Activated CD8-positive, alpha-beta T cell treated with anti-CD3 and anti-CD28 coated beads, Interleukin-2, amount 10 ng/mL, durations not matched to agents 7 days and 5 days (primary cell): Measurements from ENCODE around the gene COL4A3. TPM values are rescaled to one million over a fixed set of nuclear protein-coding genes. Genes with fewer than 3 reads are reported as not detected.

Experiments used
- ATAC-seq: fragments of 150-1000 bp; cut with Tn5 transposase; one replicate; pipeline ENCODE4 v1.10.0; 2021; ENCODE audit warnings: moderate library complexity
- CTCF ChIA-PET: fragments of 350-600 bp; sonication (Branson Sonifier 250); formaldehyde crosslinking; loops from one replicate; lab custom pipeline; 2021; ENCODE audit warnings: antibody characterized with exemption; lab: Charles Lee
- POLR2A ChIA-PET: fragments of 350-600 bp; sonication (Branson Sonifier 250); formaldehyde crosslinking; loops from one replicate; lab custom pipeline; 2021; ENCODE audit warnings: antibody characterized with exemption; lab: Charles Lee
- DNase-seq: peaks from one replicate; pipeline ENCODE4 v3.0.0-alpha.2; 2020
- H3K27ac Mint-ChIP-seq: one replicate; pipeline ENCODE4 v1.8.0; 2021; ENCODE audit warnings: mild to moderate bottlenecking, mixed read lengths
- H3K27me3 Mint-ChIP-seq: one replicate; pipeline ENCODE4 v1.8.0; 2021; ENCODE audit warnings: low read depth, mixed read lengths
- H3K36me3 Mint-ChIP-seq: one replicate; pipeline ENCODE4 v1.8.0; 2021; ENCODE audit warnings: low read depth, mixed read lengths
- H3K4me1 Mint-ChIP-seq: one replicate; pipeline ENCODE4 v1.8.0; 2021; ENCODE audit warnings: low read depth, mixed read lengths
- H3K4me3 Mint-ChIP-seq: one replicate; pipeline ENCODE4 v1.8.0; 2021; ENCODE audit warnings: mild to moderate bottlenecking, mixed read lengths
- H3K9me3 Mint-ChIP-seq: one replicate; pipeline ENCODE4 v1.8.0; 2022; ENCODE audit warnings: mixed read lengths; ENCODE audit not compliant: insufficient read depth
- total RNA-seq, 2 experiments: library from RNA; stranded (reverse); gene quantifications; one replicate each; pipeline ENCODE4 v1.2.3, GENCODE V29; 2021

The COL4A3 gene
- total RNA-seq, 2 experiments from 2014 or later = not detected

DNA sequence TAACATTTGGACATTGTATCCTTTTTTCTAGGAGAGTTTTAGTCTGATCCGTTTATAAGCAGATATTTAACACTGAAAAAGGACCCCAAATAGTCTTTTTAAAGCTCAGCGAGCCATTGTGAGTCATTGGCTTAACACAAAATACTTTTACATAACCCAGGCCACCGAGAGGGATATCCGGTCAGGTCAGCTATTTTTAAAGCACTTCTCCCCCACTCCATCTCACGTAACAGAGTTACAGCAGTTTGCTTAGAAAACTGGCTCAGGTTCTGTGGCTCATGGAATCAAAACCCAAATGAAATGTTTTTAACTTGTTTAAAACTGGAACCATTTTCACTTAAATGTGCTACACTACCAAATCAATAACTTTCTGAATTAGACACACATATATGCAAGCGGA lies 23.9 kb downstream of the COL4A3 start:
- Mint-ChIP-seq H3K27me3 (peaks cover 11% of the 10 kb centered on the region), H3K27ac (no peak overlapping the region), H3K4me3 (no peak overlapping the region), H3K9me3 (no peaks in the 10 kb centered on the region), H3K36me3 (no peaks in the 10 kb centered on the region), H3K4me1 (no peaks in the 10 kb centered on the region)
- POLR2A ChIA-PET = no interaction called here
- DNase-seq (no peak), ATAC-seq (no peak)
- CTCF ChIA-PET = no interaction called here

- POLR2A ChIA-PET = no interaction called here
- ATAC-seq (no peak), DNase-seq (no peak)
- H3K27ac Mint-ChIP-seq = no peak overlapping the region
- H3K27me3 Mint-ChIP-seq = peaks cover 8% of the 10 kb centered on the region
- H3K4me3 Mint-ChIP-seq = no peak overlapping the region
- H3K36me3 Mint-ChIP-seq = no peaks in the 10 kb centered on the region
- H3K4me1 Mint-ChIP-seq = no peaks in the 10 kb centered on the region
- H3K9me3 Mint-ChIP-seq = no peaks in the 10 kb centered on the region
- CTCF ChIA-PET = no interaction called here
Observed at GRCh38 chr2:227191367-227191766, 26.9 kb downstream of the COL4A3 start.

DNA sequence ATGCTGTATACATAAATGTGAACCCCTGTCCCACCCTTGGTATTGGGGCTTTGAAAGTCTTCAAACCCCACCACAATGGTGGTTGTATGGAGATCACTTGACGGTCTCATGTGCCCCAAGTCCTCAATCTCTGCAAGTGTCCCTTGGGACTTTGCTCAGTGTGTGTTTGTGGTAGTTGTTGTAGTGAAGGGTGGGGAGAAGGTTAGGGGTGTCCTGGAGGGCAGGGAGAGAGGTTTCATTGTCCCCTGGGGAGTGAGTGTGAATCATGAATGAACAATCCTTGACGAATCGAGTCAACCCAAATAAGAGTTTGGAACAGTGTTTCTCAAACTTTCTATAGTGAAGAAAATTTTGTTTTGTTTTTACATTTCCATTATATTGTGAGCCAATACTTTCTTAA lies 28.1 kb downstream of the COL4A3 start:
- Mint-ChIP-seq H3K4me3 (no peak overlapping the region), H3K36me3 (no peaks in the 10 kb centered on the region), H3K9me3 (no peaks in the 10 kb centered on the region), H3K4me1 (no peaks in the 10 kb centered on the region), H3K27ac (no peak overlapping the region), H3K27me3 (peaks cover 8% of the 10 kb centered on the region)
- CTCF ChIA-PET = no interaction called here
- ATAC-seq (no peak), DNase-seq (no peak)
- POLR2A ChIA-PET = no interaction called here

DNA sequence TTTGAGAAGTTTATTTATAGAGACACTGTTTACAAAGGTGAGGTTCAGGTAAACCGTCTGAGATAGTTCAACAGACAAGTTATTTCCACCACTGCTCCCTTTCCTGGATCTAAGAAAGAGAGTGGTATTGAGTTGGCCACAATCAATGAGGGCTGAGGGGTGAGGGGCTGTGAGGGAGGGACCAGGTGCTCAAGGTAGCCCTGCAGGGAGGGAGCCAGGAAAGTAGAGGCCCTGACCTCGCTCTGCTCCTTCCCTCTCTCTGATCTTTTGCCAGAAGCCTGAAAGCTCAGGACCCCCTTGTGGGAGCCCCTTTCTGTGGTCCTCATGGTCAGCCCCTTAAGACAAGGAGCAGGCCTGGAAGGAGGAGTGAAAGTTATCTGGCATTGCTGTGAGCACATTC lies 29.8 kb downstream of the COL4A3 start:
- ChIA-PET CTCF (no interaction called here), POLR2A (no interaction called here)
- H3K27ac Mint-ChIP-seq = no peak overlapping the region
- H3K9me3 Mint-ChIP-seq = no peaks in the 10 kb centered on the region
- no peak overlapping the region for H3K4me3 Mint-ChIP-seq
- no peaks in the 10 kb centered on the region for H3K36me3 Mint-ChIP-seq
- DNase-seq (no peak), ATAC-seq (no peak)
- peaks cover 3% of the 10 kb centered on the region for H3K27me3 Mint-ChIP-seq
- no peaks in the 10 kb centered on the region for H3K4me1 Mint-ChIP-seq

- POLR2A ChIA-PET = no interaction called here
- CTCF ChIA-PET = no interaction called here
- H3K4me1 Mint-ChIP-seq = no peaks in the 10 kb centered on the region
- H3K4me3 Mint-ChIP-seq = no peak overlapping the region
- H3K36me3 Mint-ChIP-seq = no peaks in the 10 kb centered on the region
- H3K27me3 Mint-ChIP-seq = peaks cover 2% of the 10 kb centered on the region
- no peak for ATAC-seq
- no peak for DNase-seq
- H3K9me3 Mint-ChIP-seq = no peaks in the 10 kb centered on the region
- no peak overlapping the region for H3K27ac Mint-ChIP-seq
Observed at GRCh38 chr2:227198866-227199265, 34.4 kb downstream of the COL4A3 start.

DNA sequence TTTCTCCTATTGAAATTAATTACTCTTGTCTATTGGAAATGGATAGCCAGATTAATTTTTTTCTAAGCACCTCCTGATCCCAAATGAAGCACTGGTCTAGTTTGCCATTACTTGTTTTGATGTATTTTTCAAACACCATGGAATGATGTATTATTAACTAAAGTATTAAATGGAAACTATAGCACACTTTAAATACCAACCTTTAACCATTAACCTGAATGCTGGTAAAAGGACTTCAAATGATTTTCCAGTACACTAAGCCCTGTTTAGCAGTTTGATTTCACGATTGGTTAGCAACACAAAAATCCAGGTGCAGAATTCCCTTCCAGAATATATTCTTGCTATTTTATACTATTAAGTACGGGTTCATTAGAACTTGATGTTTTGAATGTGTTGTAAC lies 37.3 kb downstream of the COL4A3 start:
- CTCF ChIA-PET = interaction anchor here (0.6 kb wide), 1 partner anchor 22 kb away, joined by 3 read pairs; no protein-coding TSS in a partner anchor
- POLR2A ChIA-PET = no interaction called here
- Mint-ChIP-seq H3K27me3 (peaks cover 2% of the 10 kb centered on the region), H3K36me3 (no peaks in the 10 kb centered on the region), H3K9me3 (no peaks in the 10 kb centered on the region), H3K4me1 (no peaks in the 10 kb centered on the region), H3K27ac (no peak overlapping the region), H3K4me3 (no peak overlapping the region)
- no peak for ATAC-seq
- no peak for DNase-seq

- H3K9me3 Mint-ChIP-seq = no peaks in the 10 kb centered on the region
- ChIA-PET POLR2A (no interaction called here), CTCF (no interaction called here)
- H3K36me3 Mint-ChIP-seq = no peaks in the 10 kb centered on the region
- DNase-seq (no peak), ATAC-seq (no peak)
- no peaks in the 10 kb centered on the region for H3K27me3 Mint-ChIP-seq
- no peaks in the 10 kb centered on the region for H3K4me1 Mint-ChIP-seq
- H3K27ac Mint-ChIP-seq = no peak overlapping the region
- H3K4me3 Mint-ChIP-seq = no peak overlapping the region
Observed at GRCh38 chr2:227204452-227204851, 40.0 kb downstream of the COL4A3 start.

- Mint-ChIP-seq H3K27ac (no peak overlapping the region), H3K4me3 (no peak overlapping the region), H3K27me3 (no peaks in the 10 kb centered on the region), H3K36me3 (no peaks in the 10 kb centered on the region), H3K4me1 (no peaks in the 10 kb centered on the region), H3K9me3 (no peaks in the 10 kb centered on the region)
- ATAC-seq (no peak), DNase-seq (no peak)
- ChIA-PET CTCF (no interaction called here), POLR2A (no interaction called here)
Observed at GRCh38 chr2:227205701-227206100, 41.3 kb downstream of the COL4A3 start.

DNA sequence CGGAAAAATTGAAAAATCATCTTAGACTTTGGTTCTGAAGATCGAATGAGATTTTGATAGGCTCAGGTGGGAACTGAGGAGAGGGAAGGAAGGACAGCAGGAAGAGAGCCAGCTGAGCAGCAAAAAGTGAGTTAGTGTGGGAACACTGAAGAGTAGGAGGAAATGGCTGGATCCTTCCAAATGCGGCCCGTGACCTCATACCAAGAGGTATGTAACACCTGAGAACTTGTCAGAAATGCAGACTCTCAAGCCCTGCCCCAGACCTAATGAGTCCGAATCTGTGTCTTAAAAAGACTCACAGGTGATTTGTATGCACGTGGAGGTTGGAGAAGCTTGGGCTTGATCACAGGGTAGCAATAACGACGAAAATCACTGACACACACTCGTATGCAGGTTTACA lies 42.0 kb downstream of the COL4A3 start:
- Mint-ChIP-seq H3K4me1 (no peaks in the 10 kb centered on the region), H3K27ac (no peak overlapping the region), H3K9me3 (no peaks in the 10 kb centered on the region), H3K36me3 (no peaks in the 10 kb centered on the region), H3K4me3 (no peak overlapping the region), H3K27me3 (no peaks in the 10 kb centered on the region)
- ChIA-PET CTCF (no interaction called here), POLR2A (no interaction called here)
- no peak for DNase-seq
- no peak for ATAC-seq

- Mint-ChIP-seq H3K36me3 (no peaks in the 10 kb centered on the region), H3K9me3 (no peaks in the 10 kb centered on the region), H3K27ac (no peak overlapping the region)
Observed at GRCh38 chr2:227207573-227207972, 43.1 kb downstream of the COL4A3 start.

GRCh38 chr2:227214622-227215041 lies 50.2 kb downstream of the COL4A3 start:
- DNase-seq (no peak), ATAC-seq (no peak)
- no peaks in the 10 kb centered on the region for H3K36me3 Mint-ChIP-seq
- no peak overlapping the region for H3K27ac Mint-ChIP-seq
- H3K4me3 Mint-ChIP-seq = no peak overlapping the region
- ChIA-PET CTCF (no interaction called here), POLR2A (no interaction called here)
- no peaks in the 10 kb centered on the region for H3K9me3 Mint-ChIP-seq
- no peaks in the 10 kb centered on the region for H3K27me3 Mint-ChIP-seq
- no peaks in the 10 kb centered on the region for H3K4me1 Mint-ChIP-seq

More at GRCh38 chr2:227207573-227207972, 43.1 kb downstream of the COL4A3 start:
- DNase-seq = no peak
- CTCF ChIA-PET = no interaction called here
- POLR2A ChIA-PET = no interaction called here
- Mint-ChIP-seq H3K4me1 (no peaks in the 10 kb centered on the region), H3K27me3 (no peaks in the 10 kb centered on the region), H3K4me3 (no peak overlapping the region)
- ATAC-seq = no peak

DNA sequence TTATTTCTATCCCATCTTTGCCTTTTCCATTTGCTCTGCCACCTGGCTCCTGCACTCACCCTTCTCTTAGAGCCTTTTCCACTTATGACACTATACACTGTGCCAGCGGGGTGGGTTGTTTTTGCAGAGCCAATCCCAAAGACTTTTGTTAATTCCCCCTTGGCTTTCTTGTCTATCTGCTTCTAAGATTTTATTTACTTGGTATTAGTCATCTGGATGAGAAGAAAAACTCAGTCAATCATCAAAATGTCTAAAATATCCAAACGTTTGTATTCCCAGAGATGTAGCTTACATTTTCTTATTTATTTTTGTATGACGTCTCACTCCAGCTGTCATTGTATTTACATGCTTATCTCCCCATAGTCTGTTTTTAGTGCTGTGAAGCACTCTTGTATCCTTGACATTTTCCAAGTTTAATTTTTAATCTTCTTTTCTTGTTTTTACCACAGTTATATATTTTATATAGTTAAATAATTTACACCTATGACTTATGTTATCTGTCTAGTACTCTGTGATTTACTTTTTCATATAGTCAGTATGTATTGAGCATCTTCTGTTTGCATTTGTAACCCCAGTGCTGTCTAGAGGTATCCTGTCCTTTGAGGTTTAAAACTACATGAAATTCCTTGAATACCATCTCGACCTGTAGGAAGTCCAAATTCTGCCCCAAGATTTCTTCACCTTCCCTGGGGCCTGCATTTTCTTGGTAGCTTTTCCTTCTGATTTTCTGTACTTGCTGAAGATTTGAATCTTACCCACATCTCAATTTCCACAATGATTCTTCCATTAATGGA lies 55.1 kb downstream of the COL4A3 start:
- H3K9me3 Mint-ChIP-seq = no peaks in the 10 kb centered on the region
- H3K36me3 Mint-ChIP-seq = no peaks in the 10 kb centered on the region
- no peaks in the 10 kb centered on the region for H3K27me3 Mint-ChIP-seq
- no peak overlapping the region for H3K27ac Mint-ChIP-seq
- CTCF ChIA-PET = interaction anchor here (1.0 kb wide), 1 partner anchor 19 kb away, joined by 3 read pairs; no protein-coding TSS in a partner anchor
- POLR2A ChIA-PET = no interaction called here
- H3K4me3 Mint-ChIP-seq = no peak overlapping the region
- DNase-seq = no peak
- no peaks in the 10 kb centered on the region for H3K4me1 Mint-ChIP-seq
- no peak for ATAC-seq
